SK-N-SH (cell line): ENCODE results near the gene CD300E.

Experiments used
- FOXJ3 ChIP-seq: sonication (generic); formaldehyde crosslinking; IDR thresholded peaks from 2 replicates; pipeline ENCODE4 v1.5.1; 2020; ENCODE audit warnings: mild to moderate bottlenecking, missing genetic modification reagents
- FOXM1 ChIP-seq: IDR thresholded peaks from 2 replicates; pipeline ENCODE4 v1.4.0; 2012; ENCODE audit warnings: low read depth, mild to moderate bottlenecking
- SIN3A ChIP-seq: IDR thresholded peaks from 2 replicates; pipeline ENCODE4 v1.6.1; 2012; ENCODE audit warnings: low read depth, mild to moderate bottlenecking, low read length, moderate library complexity, borderline replicate concordance
- TAF1 ChIP-seq: IDR thresholded peaks from 2 replicates; pipeline ENCODE4 v1.6.1; 2012; ENCODE audit warnings: low read depth, mild to moderate bottlenecking, low read length, moderate library complexity, borderline replicate concordance
- YY1 ChIP-seq: IDR thresholded peaks from 2 replicates; pipeline ENCODE4 v1.4.0; 2012; ENCODE audit warnings: low read depth, mild to moderate bottlenecking
- TF ChIP-seq, protein P1 (sequence below): fragments of 200-600 bp; sonication (generic); IDR thresholded peaks from 2 replicates; pipeline ENCODE4 v1.6.1; 2017; ENCODE audit warnings: antibody characterized with exemption, mild to moderate bottlenecking, moderate library complexity
- TF ChIP-seq, protein P2 (sequence below): fragments of 150-350 bp; IDR thresholded peaks from 2 replicates; pipeline ENCODE4 v1.6.1; 2017; ENCODE audit warnings: antibody characterized with exemption, low read length, low read depth, borderline replicate concordance

DNA sequence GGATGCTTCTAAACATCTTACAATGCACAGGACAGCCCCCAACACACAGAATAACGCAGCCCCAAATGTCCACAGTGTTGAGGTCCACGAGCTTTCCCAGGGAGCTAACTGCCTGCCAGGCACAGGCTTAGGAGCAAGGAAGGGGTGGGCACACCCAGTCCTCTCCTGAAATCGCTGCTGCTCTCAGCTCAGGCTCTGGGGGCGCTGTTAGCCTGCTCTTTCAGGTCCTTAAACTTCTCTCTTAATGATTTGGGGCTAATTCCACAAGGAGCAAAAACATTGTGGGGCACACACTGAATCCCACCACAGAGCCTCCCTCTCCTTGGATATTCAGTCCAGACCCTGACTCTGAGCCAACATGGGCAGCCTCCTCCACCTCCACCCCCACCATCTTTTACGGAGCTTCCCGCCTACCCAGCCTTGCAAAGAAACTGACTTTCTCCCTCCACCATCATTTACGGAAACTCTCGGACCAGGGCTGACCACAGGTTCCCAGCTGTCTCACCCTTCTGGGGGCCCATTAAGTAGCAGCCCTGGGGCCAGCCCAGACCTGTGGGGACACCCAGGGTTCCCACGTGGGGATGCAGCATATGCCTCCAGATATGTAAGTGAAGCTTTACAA lies 57.3 kb downstream of the CD300E start:
- no peak for TF ChIP-seq FOXM1
- TF ChIP-seq YY1, result no peak
- no peak for TF ChIP-seq FOXJ3 (CRISPR knock-in tag)
- TF ChIP-seq, protein P1, sequence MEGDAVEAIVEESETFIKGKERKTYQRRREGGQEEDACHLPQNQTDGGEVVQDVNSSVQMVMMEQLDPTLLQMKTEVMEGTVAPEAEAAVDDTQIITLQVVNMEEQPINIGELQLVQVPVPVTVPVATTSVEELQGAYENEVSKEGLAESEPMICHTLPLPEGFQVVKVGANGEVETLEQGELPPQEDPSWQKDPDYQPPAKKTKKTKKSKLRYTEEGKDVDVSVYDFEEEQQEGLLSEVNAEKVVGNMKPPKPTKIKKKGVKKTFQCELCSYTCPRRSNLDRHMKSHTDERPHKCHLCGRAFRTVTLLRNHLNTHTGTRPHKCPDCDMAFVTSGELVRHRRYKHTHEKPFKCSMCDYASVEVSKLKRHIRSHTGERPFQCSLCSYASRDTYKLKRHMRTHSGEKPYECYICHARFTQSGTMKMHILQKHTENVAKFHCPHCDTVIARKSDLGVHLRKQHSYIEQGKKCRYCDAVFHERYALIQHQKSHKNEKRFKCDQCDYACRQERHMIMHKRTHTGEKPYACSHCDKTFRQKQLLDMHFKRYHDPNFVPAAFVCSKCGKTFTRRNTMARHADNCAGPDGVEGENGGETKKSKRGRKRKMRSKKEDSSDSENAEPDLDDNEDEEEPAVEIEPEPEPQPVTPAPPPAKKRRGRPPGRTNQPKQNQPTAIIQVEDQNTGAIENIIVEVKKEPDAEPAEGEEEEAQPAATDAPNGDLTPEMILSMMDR, result peak; percentile 22
- TF ChIP-seq, protein P2, sequence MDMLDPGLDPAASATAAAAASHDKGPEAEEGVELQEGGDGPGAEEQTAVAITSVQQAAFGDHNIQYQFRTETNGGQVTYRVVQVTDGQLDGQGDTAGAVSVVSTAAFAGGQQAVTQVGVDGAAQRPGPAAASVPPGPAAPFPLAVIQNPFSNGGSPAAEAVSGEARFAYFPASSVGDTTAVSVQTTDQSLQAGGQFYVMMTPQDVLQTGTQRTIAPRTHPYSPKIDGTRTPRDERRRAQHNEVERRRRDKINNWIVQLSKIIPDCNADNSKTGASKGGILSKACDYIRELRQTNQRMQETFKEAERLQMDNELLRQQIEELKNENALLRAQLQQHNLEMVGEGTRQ, result no peak
- TF ChIP-seq SIN3A, result no peak
- no peak for TF ChIP-seq TAF1
